NCI-H1436 (cell line): Measurements from ENCODE around the gene FCRL6.

Source experiments
- DNase-seq: peaks from one replicate; lab custom pipeline; 2025; lab: John Stamatoyannopoulos, UW

Gene FCRL6

DNA sequence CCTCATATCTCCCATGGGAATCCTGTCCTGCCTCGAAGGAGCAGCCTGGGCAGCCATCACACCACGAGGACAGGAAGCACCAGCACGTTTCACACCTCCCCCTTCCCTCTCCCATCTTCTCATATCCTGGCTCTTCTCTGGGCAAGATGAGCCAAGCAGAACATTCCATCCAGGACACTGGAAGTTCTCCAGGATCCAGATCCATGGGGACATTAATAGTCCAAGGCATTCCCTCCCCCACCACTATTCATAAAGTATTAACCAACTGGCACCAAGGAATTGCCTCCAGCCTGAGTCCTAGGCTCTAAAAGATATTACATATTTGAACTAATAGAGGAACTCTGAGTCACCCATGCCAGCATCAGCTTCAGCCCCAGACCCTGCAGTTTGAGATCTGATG lies 33.2 kb downstream of the FCRL6 start:
- no peak for DNase-seq

DNA sequence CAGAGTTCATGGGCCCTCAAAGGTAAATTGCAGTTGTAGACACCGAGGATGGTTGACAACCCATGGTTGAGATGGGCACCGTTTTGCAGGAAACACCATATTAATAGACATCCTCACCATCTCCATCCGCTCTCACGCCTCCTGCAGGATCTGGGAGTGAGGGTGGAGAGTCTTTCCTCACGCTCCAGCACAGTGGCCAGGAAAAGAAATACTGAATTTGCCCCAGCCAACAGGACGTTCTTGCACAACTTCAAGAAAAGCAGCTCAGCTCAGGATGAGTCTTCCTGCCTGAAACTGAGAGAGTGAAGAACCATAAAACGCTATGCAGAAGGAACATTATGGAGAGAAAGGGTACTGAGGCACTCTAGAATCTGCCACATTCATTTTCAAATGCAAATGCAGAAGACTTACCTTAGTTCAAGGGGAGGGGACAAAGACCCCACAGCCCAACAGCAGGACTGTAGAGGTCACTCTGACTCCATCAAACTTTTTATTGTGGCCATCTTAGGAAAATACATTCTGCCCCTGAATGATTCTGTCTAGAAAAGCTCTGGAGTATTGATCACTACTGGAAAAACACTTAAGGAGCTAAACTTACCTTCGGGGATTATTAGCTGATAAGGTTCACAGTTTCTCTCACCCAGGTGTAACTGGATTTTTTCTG lies 33.8 kb downstream of the FCRL6 start:
- no peak for DNase-seq

DNA sequence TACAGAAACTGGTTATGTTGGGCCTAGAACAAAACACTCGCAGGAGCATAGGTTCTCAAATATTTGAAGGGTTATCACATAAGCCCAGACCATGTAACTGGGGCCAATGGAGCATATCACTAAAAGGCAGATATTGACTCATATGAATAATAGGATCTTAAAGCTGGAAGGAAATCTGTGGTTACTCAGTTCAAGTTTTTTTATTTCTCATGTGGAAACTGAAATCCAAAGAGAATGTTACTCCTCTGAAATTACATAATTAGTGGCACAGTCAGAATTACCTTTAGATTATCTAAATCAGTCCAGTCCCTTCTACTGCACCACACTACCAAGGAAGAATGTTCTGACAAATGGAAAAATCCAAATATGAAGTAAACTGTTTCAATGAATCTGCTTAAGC lies 36.6 kb downstream of the FCRL6 start:
- DNase-seq: no peak

DNA sequence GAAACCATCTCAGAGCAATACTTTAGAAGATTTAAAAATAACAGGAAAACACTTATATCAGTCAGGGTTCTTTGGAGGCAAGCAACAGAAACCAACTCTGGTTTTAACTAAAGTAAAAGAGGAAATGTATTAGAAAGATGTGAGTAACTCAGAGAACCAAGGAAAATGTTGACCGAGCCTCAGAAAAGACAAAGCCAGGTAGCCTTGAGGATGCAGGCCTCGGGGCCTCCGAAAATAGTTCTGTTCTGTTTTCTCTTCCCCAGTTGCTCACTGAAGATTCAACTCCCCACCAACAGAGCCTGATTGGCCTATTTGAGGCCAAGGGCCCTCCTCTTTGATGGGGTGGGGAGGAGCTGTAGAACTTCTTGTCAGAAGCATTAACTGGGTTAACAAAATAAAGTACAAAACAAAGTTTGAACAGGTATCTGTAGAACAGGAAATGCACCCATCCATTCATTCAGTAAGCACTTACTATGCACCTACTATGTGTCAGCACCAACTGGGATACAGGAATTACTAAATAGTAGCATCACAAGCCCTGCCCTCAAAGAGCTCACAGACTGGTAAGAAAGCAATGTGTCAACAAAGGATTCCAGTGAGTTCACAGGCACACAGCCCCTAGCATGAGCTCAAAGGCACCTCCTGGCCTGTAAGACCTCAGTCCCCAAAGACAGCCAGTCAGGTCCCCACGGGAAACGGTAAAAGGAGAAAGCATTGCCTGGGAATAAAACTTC lies 37.1 kb downstream of the FCRL6 start:
- DNase-seq: no peak

DNA sequence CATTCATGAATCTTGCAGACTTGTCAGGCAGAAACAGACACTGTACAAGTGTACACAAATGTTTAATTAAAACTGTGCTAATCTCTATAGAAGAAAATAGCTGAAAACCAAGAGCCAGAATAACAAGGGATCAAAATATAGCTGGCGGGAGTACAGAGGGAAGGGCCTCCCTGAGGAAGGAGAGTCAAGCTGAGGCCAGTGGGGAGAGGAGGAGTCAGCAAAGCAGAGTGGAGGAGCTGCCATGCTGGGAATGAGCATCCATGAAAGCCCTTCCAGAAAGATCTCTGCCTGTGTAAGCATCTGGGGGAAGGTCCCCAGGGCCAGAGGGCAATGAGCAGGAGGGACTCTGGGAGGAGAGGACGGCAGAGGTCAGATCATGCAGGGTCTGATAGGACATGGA lies 39.6 kb downstream of the FCRL6 start:
- no peak for DNase-seq

DNA sequence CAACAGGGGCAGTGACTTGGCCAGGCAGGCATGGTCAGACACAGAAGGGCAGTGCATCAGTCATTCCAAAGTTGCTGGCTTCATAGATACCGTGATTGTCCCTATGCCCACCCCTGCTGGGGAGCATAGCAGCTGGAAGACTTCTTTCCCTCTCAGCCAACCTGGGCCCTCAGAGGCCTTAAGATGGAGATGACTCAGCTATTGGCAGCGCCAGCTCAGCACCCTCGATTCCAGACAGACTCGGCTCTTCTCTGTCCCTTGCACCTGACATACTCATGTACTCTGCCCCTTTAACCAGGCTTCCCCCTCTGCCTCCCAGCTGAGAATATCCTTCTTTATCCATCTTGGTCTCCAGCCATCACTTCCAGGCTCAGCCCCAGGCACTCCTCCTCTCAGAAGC lies 41.3 kb downstream of the FCRL6 start:
- DNase-seq: no peak

DNA sequence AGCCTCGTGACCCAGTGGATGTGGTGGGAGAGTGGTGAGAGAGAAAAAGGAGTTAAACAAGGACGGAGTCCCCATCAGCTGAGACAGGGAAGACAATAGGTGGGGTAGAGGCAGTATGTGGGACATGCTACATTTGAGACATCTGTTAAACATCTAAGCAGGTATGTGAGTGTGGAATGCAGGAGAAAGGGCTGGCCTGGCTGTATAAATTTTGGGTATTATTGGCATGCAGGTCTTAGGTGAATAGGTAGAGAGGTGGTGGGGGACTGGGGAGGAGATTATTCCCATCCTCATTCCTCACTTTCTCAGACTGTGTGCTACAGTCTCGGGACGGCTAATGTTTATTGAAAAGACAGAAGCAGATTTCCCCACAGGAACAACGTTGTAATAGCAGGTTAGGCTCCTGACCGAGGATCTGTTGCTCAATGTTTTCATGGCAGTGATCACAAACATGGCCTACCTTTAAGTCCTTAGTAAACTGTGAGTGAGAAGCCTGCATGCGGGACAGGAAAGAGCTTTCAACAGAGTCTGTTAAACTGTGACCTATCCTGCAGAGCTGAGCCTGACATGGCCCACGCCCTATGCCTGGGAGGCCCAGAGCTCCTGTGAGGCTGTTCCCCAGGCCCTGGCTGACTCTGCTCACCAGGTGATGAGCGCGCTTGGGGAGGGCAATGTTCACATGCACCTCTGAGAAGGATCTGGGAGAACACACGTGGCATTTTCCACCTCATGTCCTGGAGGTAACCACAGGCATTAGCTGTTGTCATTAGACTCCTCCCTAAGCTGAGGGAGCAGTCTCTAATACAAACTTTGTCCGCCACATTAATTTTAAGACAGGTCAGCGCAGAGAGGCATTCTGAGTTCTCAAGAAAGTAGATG lies 43.8 kb downstream of the FCRL6 start:
- DNase-seq: no peak

DNA sequence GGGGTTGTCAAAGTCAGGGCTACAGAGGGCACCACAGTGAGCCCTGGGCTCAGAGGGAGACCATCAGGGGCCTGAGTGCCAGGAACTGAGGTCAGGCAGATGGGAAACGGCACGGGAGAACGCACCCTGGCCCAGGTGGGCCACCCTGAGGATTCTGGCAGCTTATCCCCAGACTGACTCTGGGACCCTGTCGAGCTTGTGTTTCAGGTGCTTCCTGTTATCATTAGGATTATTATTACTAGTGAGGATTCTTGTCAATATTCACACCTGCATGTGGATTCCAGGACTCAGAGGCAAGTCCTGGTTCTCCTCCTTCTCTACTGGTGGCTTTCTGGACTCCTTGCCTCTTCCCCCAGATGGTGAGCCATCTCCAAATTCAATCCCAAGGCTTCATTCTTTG lies 45.1 kb downstream of the FCRL6 start:
- DNase-seq: no peak

DNA sequence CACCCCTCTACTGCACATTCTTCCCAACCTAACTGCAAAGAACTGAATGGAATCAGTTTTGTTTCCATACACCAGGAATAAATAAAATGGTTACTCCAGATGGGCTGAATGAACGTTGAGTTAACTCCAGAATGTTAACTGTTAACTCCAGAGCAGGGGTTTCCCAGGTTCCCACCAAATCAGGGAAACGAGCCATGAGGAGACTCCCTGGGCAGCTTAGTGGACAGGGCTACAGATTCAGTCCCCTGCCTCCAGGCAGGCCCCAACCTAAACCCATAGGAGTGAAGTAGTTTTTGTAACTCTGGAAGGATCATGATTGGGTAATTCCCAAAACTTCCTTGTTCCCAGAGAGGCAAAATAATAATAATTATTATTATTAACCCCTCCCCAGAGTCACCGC lies 46.2 kb downstream of the FCRL6 start:
- no peak for DNase-seq

DNA sequence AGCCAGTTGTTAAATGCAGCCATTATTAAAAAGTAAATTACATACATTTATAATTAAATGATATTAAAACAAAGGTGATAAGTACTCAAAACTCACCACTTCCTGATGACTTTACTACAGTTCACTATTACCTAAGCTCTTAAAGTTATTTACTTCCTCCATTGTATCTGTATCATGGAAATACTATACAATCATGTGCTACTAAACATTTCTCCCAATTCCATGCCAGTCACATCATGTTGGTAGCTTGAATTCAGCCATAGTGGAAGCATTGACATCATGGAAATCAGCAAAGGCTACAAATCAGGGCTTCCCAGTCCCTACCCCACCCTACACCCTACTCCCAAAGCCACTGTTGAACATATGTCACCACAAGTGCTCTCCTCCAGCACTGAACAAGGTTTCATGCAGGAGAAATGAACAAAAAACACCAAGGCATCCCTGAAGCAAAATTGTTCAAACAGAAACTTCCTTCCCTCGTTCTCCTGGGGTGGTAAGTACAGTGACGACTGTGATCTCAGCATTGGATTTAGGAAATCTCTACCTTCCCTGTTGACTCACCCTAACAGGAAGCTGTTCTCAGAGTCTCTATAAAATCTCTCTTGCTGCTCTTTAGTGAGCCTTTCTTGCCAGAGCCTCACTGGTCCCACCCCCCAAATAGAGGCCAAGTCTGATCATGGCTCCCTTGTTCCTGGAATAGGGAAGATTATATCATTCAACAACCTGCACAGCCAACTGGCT lies 47.6 kb downstream of the FCRL6 start:
- DNase-seq: no peak

DNA sequence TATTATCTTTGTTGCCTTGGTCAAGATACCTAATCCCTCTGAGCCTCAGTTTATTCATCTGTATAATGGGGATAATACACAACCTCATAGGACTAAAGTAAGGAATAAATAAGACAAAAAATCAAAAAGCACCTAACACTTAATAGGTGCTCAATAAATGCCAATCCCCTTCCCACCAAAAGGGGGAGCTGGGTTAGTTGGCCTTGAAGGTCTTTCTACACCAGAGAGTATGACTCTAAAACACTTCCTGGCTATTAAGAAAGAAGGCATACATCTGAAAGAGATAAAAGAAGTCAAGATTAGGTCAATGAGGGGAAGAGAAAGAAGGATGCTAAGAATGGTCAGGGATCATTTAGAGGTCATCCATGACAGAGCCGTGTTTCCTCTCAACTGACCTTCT lies 49.2 kb downstream of the FCRL6 start:
- no peak for DNase-seq

DNA sequence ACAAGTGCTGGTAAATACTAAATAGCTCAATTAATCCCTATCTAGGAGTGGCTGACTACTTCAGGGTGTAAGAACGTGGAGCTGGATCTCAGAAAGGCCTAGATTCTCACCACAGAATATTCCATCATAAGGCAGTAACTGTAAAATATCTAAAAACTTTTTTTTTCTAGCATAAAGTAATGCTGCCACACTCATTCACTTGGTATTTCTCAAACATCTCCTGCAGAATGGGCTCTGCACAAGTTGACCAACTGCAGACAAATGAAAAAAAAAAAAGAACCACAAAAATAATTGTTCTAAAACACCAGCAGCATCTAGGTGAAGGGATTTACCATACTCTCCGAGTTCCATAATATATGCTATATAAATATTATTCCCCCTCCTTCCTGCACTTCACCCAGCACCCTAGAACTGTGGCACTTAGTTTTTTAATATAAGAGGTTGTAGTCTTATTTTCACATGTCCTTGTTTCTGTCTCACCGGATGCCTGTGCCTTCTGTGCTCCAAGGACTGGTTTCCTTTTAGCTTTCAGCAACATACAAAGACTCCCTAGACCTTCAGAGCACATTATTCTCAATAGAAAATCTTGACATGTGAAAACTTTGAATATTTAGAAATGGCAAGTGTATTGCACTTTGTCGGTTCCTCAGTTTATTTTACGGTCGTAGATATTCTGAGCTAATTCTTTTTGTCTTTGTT lies 51.4 kb downstream of the FCRL6 start:
- no peak for DNase-seq

DNA sequence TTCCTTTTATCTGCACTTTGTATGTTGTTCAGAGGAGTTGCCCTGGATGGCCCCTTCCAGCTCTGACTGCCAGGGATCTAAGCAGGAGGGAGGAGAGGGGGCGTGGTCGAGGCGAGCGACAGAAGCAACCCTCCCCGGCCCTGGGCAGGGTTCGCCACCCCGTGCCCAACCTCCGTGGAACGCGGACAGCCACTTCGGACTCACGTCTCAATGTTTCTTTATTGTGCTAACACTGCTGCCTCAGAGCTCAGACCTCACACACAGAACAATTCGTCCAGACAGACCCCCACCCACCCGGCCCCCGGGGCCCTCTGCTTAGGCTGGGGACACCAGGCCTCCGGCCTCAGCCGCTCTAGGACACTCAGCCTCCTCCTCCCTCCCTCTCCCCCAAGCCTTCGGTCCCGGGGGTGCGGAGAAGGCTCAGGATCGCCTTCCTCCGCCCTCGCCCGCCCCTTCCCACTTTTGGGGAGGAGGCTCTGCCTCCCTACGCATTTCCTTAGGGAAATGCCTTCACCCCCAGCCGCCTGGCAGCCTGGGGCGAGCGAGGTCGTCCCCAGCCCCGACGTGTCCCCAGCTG lies 52.0 kb downstream of the FCRL6 start:
- peak; percentile 41 for DNase-seq

DNA sequence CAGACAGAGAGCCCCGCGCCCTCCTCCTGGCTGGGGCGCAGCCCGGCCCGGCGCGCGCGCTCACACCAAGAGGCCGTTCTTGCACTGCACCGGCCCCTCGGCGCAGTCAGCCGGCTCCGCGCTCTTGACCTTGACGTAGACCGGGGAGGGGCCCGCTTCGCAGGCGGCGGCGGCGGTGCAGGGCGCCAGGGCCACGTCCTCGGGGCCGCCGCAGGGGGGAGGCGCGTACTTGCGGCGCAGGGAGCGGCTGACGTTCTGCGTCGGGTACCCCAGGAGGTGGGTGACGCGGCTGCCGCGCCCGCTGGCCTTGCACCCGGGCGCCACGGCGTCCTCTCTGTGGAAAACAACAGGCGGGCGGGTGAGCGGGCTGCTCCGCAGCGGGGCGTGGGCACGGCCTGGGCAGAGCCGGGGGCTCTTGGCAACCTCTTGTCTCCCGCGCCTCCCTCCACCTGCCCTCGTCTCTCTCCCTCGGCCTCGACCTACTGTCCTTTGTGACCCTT lies 52.6 kb downstream of the FCRL6 start:
- DNase-seq: peak; percentile 70

DNA sequence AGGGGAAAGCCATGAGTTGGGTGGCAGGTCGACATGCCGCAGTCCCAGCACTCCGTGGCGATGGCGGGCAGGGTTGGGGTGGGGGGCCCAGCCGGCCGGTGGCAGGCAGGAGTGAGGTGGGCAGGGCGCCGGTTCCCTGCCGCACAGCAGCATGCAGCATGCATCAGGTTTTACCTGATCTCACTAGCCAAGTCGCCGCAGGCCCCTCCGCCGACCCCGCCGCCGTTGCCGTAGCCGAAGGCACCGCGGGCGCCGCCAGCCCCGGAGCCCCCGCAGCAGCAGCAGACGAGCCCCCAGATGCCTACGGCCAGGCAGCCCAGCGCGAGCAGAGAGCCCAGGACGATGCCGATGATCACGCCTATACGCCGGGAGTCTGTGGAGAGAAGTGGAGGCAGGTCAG lies 53.5 kb downstream of the FCRL6 start:
- DNase-seq: no peak

DNA sequence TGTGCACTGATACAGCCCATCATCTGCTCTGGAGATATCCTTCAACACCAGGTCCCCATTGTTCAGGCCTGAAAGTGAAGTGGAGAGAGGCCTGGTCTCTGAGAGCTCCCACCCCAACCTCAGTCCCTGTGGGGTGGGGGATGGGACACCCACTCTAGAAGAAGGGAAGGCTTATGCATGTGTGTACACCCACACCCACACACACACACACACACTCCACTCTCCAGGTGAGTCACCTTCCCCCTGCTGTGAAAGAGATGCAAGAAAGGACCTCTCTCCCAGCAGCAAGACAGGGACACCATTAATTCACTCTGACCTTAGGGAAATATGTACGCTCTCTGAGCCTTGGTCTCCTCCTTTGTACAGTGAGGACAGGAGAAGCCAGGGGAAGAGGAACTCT lies 54.4 kb downstream of the FCRL6 start:
- DNase-seq: no peak

DNA sequence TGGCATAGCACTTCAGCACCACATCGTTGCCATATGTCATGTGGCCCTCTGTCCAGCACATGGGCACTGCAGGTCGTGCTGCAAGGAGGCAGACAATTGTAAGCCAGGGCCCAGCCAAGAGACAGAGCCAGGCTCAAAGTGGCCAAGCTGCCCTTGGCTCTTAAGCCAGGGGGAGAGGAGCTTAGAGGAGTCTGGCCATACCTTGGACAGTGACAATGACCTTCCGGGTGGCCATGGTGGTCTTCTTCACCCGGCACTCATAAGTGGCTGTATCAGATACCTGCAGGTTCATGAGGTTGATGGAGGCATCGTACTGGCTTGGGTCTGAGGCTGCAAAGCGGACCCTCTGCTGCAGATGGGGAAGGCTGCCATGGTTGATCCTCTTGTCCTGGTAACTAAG lies 55.7 kb downstream of the FCRL6 start:
- no peak for DNase-seq

DNA sequence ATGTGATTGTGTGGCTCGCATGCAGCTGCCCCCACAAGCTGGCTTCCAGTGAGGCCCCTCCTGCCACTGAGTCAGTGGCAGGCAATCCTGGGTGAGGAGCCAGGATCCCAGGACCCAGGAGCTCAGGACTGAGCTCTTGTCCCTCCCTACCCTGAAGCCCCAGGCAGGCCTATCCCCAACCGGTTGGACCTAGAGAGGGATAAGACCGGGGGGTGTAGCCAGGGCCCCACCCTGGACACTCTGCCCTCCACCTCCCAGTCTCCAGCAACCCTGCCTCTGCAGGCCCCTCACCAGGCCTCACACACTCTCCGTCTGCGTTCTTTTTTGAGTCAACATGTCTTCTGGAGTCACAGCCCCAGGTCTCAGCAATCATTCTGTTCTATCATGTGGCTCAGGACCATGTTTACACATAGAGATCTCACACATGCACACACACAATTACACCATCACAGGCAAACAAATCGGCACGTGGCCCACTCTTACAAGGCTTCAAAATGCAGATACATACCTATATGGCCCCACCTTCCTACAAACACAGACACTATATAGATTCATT lies 57.7 kb downstream of the FCRL6 start:
- no peak for DNase-seq

DNA sequence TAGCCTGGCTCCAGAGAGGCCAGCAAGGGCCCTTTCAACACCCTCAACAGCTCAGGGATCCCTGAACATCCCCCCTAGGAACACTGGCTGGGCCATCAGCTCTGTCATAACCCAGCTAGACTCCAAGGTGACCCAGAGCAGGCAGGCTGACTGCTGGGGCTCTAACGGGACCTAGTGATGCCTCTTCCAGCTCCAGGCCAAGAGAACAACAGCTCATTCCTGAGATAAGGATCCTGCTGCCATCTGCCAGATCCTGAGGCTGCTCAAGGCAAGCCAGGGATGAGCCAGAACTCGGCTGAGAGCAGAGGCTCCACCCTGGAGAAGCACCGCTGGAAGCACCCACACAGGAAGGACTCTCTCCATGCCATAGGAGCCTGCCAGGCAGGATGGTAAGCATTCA lies 58.3 kb downstream of the FCRL6 start:
- DNase-seq: no peak

DNA sequence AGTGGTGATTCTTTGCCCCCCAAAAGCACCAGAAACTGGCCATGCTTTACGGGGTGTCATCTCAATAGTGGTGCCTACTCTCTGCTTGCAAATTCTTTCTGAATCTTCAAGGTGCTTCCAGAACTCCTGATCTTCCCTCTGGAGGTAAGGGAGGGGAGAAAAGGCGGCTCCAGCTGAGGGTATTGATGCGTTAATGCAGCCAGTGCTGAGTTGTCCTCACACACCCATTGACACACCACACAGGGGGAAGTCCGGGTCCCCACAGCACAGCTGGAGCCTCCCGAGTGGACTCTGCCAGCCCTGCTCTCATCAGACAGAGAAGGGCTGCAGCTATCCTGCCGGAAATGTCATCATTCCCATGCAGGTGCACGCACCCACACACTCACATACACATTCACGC lies 59.1 kb downstream of the FCRL6 start:
- DNase-seq: no peak

DNA sequence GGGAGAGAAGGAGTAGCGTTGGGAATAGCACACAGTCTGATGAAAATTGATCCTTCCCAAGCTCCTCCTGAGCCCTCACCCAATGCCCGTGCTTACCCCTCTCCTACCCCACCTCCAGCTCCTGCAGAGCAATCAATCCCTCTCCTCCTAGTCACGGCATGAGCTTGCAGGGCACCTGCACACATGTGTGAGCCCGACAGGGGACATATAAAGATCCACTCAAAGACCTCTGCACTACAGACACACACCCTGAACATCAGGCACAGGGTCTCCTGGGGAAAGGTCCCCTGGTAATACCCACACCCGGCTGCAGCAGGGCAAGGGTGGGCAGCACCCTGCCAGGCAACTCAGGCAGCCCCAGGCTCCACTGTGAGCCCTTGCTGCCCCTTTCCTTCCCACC lies 59.9 kb downstream of the FCRL6 start:
- no peak for DNase-seq
